Activated gamma-delta T cell treated with Interleukin-2 at 50 U/mL for 16 hours (primary cell): Measurements from ENCODE around the gene WTAP.
"Not testable (repeated sequence)": the region's sequence is repeated elsewhere in the genome, so short reads cannot be mapped to it uniquely, and the experiment has no call there.

ENCODE experiments used
- DNase-seq: peaks from one replicate; pipeline ENCODE4 v3.0.0-alpha.2; 2020

The WTAP gene

DNA sequence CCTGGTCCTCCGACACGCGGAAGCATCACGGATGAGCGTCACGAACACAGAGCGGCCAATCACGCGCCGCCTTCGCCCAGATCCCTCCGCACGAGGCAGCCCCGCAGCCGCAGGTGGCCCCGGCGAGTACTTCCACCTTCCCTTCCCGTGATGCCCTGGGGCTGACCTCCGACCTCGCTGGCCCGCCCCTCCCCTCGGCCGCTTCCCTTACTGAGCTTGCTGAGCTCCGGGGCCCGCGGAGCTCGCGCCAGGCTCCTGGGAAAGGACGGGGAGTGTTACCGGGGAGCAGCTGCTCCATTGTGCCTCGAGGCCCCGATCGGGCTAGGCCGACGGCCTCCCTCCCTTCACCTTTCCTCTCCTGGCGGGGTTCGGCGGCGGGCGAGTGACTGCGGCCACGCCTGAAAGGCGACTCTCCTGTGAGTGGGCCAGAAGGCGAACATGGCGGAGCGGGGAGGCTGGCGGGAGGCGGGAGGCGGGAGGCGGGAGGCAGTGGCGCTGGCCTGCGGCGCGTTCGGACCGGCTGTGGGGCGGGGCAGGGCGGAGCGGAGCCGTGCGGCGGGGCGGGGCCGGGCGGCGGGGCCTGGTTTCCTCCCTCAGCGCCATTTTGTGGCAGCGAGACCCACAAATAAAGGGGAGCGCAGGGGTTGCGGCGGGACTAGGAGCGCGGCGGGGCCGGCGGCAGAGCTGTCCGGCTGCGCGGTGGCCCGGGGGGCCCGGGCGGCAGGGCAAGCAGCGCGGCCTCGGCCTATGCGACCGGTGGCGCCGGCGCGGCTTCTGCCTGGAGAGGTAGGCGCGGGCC is at the start of gene WTAP:
Gene WTAP (plus strand): TSS at position 589 of the 799 bp plus-strand sequence. CDS start 8,760 bp downstream, outside the sequence.
- DNase-seq: peak; percentile 97

DNA sequence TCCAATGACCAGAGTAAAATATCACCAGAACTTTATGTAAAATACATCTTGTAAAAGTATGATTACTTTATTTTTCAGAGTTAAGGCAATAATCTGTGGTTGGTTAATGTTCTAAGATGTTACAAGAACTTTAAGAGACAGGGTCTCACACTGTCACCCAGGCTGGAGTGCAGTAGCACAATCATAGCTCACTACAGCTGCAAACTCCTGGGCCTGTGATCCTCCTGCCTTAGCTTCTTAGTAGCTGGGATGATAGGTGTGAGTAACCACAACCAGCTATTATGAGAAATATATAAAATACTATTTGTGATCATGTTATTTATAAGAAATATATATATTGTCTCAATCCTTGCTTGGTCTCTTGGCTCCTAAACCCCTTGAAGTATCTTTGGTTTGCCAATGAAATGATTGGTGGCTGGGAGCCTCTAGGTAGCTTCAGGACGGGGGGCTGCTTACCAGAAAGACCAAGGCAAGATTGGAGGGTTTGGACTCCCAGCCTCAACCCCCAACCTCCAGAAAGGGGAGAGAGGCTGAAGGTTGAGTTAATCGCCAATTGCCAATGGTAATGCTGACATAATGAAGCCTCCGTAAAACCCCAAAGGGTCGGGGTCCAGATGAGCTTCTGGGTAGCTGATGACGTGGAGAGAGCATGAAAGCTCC is 49.7 kb upstream of the WTAP start:
- no peak for DNase-seq

DNA sequence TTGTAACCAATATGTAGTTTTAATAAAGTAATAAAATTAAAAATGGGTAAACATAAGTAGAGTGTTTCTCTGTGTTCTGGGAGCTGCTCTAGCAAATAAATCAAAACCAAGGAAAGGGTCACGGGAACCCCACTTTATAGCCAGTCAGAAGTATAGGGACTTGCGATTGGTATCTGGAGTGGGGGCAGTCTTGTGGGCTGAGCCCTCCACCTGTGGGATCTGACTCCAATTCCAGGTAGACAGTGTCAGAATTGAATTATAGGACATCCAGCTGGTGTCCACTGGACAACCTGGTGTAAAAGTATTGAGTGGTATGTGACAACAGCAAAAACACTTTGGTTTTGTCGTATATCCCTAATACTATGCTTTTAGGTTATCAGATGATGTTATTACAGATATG is 48.7 kb upstream of the WTAP start:
- DNase-seq: no peak

DNA sequence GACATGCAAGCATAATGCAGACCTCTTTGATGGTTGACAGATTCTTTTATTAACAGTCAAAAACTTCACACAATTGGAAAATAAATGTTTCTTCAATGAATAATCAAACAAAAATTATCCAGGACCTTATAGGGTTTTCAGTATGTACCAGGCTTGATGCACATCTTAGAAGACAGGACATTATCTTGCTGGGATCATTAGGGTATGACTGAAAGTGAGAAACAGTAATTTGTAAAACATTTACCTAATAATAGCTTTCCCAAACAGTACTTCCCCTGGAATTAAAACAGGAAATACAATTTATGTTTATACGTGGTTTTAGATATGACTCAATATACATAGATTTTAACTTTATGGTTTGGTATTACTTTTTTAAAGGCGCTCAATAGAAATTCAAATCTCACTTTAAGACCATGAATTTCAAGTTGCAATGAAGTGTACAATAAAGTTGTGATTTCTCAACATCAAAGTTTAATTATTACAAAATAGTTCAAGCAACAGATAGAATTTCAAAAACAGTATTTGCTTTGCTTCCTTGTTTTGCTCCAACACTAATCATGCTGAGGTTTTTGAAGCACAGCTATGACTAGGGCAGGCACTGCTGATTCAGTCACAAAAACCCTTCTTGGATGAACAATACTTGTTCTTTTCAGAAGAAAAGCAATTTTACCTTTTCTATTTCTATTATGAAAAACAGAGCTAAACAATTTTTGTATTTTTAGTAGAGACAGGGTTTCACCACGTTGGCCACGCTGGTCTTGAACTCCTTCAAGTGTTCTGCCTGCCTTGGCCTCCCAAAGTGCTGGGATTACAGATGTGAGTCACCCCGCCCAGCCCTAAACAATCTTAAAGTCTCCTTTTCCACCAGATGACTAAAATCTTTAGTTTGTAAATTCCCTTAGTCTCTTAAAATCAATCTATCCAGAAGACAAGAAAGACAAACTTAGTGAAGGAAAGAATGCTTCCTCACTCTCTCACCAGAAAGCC is 47.9 kb upstream of the WTAP start:
- DNase-seq: no peak

DNA sequence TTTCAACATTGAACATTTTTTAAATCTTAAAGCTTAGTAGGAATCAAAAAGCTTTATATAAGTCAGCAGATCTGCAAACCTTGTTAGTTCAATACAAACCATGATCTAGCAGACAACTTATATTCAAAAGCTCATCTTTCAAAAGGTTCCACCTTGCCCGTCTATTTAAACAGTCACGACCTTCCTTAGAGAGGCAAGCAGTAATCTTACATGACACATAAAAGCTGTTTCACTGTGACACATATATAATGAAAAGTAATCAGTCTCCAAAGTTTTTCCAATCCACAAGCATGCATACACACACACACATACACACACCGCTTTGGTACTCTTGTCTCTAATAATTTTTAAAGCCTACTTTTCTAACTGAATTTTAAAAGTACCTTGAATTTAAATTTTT is 47.2 kb upstream of the WTAP start:
- no peak for DNase-seq

DNA sequence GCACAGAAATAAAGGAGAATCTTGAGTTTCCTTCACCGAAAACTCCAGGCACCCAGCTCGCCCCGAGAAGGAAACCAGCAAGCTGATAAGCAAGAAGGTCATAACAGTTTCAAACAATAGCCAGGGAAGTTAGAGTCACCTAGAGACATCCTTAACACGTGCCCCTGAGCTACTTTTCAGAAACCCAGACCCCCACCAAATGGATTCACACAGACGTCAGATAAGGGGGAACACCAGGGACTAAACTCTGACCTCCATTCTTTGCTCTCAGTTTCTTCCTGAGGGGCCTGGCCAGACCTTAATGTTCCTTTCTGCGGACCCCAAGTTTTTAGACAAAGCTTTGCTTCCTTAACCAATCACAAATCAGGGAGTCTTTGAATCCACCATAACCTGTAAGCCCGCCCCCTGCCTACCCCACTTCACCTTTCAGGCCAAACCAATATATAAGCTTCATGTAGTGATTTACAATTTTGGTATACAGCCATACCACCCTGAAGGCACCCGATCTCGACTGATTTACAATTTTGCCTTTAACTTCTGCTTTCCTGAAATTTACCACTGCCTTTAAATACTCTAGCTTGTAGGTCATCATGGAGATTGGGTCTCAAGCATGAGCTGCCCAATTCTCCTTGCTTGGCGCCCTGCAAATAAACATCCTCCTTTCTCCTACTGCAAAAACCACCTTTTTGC is 46.0 kb upstream of the WTAP start:
- no peak for DNase-seq

DNA sequence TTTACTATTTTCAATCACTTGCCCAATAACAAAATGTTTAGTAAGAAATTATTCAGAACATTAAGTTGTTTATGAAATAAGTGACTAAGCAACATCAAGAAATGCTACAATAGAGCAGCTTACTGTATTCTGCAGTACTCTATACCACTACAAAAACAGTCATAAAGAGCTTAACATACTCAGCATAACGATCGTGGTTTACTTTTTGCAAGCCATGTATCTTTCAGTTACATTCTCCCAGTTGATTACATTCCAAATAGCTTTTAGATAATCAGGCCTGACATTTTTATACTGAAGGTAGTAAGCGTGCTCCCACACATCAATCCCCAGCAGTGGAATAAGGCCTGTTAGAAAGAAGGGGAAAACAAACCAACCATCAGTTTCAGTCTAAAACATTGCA is 45.0 kb upstream of the WTAP start:
- DNase-seq: no peak

DNA sequence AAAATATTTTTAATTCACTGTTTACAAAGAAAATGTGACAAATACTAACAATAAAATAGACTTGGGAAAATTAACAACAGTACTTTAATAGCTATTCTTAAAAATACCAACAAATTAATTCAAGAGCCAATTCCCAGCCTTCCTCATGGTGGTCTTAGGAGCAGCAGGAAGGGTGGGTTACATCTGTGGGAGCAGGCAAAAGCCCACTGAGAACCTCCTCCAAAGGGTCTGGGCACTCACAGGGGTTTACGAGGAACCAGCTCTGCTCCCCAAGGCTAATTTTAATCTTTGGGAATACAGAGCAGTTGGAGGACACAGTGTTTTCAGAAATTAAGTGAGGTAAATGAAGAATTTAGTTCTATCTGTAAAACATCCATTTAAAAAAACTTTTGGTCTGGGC is 44.5 kb upstream of the WTAP start:
- DNase-seq: no peak

DNA sequence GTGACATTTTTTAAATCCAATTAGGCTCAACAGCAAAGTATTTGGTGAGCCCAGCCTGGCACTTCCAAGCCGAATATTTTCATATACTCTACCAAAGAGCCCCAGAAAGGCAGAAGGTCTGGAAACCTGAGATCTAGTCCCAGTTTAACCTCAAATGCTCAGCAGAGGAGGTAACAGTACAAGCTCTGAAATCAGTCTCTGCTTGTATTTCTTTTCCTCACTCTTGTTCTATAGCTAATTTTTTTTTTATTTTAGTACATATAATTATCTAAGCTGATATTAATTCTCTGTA is 43.3 kb upstream of the WTAP start:
- no peak for DNase-seq

DNA sequence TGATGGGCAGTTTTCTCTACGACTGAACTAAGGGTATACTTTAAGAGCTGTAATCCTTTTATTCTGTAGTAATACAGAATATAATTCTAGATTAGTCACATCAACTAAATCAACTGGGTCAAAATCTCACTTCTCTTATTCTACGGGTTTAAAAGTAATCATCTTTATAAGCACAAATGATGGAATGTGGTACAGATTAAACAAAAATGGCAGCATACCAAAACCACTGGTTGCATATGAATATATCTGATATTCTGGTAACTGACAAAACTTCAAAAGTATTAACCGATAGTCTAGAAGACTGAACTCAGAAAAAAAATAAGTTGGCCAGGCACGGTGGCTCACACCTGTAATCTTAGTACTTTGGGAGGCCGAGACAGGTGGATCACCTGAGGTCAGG is 41.3 kb upstream of the WTAP start:
- DNase-seq: no peak

DNA sequence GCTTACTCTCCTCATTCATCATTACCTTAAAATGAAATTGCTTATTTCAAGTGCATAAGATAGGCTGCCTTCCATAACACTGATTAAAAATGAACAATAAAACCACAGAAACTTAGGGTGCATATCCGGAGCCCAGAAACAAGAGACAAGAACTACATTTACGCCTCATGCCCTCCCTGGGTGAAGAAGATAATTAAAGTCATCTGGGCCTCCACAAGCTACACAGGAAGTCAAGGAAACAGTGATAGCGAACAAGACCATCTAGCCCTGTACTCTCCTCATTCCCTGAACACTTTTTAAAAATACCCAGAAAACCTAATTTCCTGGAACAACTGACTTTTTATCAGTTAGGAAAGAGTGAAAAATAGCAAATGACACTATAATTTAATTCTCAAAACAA is 40.6 kb upstream of the WTAP start:
- DNase-seq: no peak

DNA sequence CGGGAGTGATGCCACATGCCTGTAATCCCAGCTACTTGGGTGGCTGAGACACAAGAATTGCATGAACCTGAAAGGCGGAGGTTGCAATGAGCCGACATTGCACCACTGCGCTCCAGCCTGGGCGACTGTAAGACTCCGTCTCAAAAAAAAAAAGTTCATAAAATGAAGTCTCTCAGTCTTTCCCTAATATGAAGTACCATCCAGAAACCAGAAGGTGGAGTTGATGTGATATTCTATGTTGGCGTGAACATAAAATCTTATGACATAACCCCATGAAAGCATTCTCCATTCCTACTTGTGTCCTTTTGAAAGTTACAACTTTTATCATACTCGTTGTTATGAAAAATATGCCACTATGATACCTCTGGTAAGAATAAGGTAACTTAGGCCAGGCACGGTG is 40.0 kb upstream of the WTAP start:
- no peak for DNase-seq

DNA sequence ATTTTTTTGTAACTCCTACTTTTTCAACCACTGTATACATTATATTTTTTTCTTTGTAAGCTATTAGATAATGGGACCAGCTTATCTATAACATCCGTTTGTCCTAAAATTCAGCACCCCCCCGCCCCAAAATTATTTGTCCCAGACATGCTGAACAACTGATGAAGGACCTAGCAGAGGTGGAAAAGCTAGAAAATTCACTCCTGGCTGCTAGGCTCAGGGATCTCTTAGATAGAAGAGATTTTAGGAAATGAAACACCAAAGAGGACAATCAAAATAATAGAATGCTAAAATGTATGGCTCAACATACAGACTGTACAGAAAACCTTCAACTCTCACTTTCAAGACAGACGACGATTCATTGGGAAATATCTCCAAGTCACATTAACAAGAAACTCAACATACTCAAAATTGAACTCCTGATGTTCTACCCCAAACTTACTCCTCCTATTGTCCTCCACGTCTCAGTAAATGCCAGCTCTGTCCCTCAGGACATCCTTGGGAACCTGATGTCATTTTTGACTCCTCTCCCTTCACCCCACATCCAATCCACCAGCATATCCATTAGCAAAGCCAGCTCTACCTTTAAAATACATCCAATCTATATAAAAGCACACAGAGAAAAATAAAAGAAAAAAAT is 38.9 kb upstream of the WTAP start:
- DNase-seq: no peak

DNA sequence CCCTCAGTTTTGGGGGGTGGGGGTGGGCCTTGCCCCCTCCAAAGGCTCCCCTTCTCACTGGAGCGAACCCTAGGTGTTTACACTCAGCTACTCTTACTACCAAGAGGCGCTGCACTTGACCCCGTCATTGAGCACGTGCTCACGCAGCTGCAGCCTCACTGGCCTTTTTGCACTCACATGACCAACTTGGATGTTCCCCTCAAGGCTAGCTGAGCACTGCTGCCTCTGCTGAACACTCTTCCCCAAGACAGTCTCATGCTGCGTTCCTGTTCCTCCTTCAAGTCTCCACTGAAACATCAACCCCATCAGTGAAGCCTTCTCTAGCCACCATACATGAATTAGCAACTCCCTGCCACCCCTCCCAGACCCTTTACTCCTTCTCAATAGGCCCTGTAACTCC is 38.3 kb upstream of the WTAP start:
- no peak for DNase-seq

DNA sequence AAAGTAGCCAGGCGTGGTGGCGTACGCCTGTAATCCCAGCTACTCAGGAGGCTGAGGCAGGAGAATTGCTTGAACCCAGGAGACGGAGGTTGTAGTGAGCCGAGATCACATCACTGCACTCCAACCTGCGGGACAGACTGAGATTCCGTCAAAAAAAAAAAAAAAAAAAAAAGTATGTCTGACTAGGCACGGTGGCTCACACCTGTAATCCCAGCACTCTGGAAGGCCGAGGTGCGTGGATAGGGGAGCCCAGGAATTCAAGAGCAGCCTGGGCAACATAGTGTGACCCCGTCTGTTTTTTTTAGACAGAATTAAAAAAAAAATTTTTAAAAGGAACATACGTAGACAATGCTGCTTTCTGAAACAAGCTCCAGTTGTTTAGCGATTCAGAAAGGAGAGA is 37.2 kb upstream of the WTAP start:
- DNase-seq: not testable (repeated sequence)

DNA sequence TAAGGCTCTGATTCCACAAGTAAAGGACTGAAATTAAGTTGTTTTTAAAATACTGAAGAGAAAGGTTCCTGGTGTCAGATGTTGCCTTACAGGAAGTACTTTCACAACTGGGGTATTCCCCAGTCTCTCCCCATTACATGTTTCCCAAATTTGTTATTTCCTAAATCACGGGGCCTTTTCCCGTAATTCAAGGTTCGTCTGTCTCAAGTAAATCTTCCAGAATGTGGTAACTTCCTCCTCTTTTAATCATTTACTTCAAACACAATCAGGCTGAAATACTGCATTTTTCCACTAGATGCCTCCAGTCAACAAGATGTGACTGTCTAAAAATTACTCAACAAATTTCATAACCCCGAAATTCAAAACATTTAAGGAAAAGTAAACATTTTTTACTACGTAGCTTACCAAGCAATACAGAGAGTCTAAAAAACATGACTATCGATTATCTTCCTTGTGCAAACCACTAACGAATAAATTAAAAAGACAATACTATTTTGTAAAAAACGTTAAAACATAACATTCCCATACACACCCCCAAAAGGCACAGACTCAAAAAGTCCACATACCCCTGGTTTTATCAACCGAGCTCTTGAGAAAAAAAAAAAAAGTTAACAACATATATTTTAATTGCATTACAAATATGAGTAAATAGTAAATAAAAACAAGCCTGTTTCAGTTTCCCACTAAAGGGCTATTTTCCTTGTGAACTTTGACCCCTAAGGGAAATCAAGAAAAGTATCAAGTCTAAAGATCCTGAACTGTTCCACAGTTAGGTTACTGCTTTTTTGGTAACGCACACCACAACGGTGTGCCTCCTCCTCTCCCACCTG is 36.0 kb upstream of the WTAP start:
- DNase-seq: peak; percentile 12

DNA sequence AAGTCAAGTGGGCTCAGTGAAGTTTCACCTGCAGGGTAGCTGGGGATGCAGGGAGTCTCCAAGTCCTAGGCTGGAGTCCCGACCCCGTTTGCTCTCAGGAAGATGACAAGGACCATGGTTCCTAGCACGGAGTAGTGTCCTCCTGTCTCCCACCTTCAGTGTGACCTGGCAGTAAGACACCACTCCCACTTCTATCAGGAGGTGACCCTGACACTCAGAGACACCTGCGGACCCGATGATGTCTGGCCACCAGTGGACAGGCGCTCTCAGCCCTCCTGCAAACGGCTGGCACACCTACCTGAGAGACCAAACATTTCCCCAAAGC is 35.4 kb upstream of the WTAP start:
- no peak for DNase-seq

DNA sequence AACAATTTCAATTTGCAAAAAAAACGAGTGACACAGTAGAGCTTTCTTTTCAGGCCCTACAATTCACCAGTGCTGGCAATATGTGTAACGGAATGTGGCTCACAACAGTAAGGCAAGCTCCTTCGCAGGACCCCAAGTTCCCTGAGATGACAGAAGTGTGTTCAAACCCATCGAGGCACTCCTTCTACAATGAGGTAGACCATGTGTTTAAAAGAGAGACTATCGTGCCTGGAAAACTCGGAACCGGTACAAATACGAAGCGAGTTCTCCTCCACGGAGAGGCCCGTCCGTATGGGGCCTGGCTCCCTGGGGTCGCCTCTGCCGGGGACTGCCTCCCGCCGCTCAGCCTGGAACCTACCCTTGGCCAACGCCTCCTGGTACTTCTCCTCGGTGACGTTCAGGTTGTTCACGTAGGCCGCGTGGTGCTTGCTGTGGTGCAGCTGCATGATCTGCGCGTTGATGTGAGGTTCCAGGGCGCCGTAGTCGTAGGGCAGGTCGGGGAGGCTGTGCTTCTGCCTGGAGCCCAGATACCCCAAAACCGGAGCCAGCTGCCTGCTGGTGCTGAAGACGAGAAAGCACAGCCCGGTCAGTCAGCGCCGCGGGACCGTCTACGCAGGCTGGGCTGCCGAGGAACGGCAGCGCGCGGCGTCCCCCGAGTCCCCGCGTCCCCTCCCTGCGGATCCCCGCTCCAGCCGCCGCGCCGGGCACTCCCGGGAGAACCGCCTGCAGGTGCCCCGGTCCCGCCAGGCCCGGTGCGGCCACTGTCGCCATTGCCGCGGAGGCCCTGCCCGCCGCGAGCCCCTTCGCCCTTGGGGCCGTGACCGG is 34.8 kb upstream of the WTAP start:
- peak; percentile 45 for DNase-seq

DNA sequence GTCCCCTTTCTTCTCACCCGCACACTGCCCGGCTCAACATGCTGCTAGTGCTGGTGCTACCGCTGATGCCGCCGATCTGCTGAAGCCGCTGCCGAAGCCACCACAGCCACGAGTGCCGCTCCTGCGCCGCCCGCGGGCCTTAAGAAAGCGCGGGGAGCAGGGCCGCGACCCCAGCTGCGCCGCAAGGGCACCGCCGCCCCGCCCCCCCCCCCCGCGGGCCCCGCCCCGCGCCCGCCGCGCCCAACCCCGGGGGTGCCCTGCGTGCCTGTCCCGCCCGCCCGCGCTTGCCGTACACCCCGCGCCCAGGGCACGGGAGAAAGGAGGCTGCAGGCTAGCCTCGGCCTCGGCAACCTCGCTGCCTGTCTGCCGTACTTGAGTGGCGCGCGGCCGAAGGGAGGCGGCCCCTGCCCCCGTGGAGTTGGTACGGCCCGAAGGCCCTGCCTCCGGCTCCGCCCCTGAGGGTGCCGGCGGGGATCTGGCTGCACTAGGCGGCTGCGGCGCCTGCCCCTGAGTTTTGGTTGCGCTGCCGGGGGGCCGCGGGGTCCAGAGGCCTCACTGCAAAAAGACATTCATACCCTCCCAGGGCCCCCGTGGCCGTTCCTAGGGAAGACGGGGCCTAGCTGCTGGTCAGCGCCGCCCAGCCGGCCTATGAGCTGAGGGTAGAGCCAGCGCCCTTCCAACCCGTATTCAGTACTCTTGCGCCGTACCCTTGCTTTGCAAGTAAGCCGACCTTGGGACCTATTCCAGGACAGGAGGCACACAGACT is 34.0 kb upstream of the WTAP start, which contains the start of gene SOD2:
Gene SOD2 (minus strand): TSS at position 114 of the 766 bp plus-strand sequence. CDS start 74 bp downstream, at position 40.
- peak; percentile 79 for DNase-seq
